Omental fat pad (tissue), 4 donors: ENCODE measurements around the gene SLC19A3. TPM values are rescaled to one million over a fixed set of nuclear protein-coding genes. Genes with fewer than 3 reads are reported as not detected.
"Not testable (repeated sequence)": the region's sequence is repeated elsewhere in the genome, so short reads cannot be mapped to it uniquely, and the experiment has no call there.

ENCODE experiments used
- ATAC-seq: fragments of 150-250 bp; one replicate; pipeline ENCODE4 v1.9.1; 2016; ENCODE audit warnings: mild to moderate bottlenecking, moderate library complexity; ENCODE audit not compliant: low FRiP score
- DNase-seq: peaks from one replicate; pipeline ENCODE4 v3.0.0-alpha.2; 2019; ENCODE audit warnings: low spot score
- CTCF ChIP-seq, 3 donors: fragments of 450-650 bp; IDR thresholded peaks; one replicate each; pipeline ENCODE4 v1.5.1; 2016 to 2017; ENCODE audit warnings: antibody characterized with exemption in 3 of 3, mild to moderate bottlenecking in 3 of 3, moderate library complexity in 2 of 3
- total RNA-seq, 4 donors: library from RNA; depleted of rRNA; stranded (reverse); fragments of >200 nt; gene quantifications; one replicate each; pipeline ENCODE4 v1.1.0, GENCODE V29; 2016

The SLC19A3 gene
- total RNA-seq, result 100 to 1,000 TPM in 3 of 4 donors, 10 to 100 TPM in 1; 44.1 to 537 (median 169) TPM

DNA sequence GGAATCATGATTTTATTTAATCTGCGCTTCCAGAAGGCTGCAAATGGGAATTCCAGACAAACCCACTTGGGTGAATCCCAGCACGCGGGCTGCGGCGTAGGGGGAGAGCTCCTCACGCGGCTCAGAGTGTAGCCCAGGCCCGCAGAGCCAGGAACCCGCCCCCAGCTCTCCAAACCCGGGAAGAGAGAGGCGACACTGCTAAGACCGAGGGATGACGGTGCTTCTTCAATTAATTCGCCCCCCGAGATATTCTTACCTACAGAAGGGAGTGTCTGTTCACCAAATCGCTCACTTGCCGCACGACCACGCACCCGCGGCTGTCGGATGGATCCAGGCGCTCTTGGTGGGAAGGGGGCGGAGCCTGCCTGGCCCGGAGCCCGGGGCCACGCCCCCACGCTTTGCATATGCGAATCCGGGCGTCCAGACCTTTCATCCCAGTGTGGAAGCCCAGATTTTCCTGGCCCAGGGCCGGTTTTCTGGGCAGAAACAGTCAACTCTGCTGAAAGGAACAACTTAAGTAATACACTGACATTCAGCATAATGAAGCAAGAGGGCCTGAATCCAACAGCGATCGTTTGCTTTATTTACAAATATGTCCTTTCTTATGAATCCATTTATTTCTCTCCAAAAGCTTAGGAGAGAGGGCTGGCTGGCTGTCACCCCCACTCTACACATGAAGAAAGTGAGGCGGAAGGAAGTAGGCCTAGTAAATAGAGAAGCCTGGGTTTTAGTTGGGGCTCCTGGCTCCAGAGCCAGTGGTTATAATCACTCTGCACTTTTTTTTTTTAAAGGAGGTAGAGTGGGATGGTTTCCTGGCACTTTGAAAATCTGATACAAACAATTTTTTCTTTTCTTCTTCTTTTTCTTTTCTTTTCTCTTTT is at the start of gene SLC19A3:
Gene SLC19A3, minus strand, starts transcription at position 342 of the 881 bp plus-strand sequence. CDS start 15,710 bp downstream, outside the sequence.
- ATAC-seq, result peak; percentile 94
- peak; percentile 91 for DNase-seq
- no peak for TF ChIP-seq CTCF (IDR thresholded peaks at IDR 0.05)

DNA sequence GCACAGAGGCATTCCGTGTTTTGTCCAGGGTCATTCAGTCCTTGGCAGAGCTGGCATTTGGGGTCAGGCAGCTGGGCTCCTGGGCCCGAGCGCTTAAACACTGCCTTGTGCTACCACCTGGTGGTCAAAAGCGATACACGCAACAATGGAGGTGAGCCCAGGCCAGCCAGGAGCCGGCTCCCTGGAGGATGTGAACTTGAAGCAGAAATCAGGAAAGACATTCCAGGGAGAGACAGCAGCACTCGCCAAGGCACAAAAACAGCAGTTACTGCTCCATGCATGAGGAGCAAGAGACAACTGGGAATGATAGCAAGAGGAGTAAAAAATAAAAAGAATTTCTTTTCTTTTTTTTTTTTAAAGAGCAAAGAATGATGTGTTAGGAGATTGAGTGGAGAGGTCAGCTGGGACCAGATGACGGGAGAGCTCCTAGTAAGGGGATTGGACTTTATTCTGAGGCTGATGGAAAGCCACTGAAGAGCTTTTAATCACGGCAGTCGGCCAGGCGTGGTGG is 48.6 kb upstream of the SLC19A3 start:
- peak in 2 of 3 donors; percentile 53 to 90 for TF ChIP-seq CTCF (IDR thresholded peaks at IDR 0.05)
- ATAC-seq (peak; percentile 96), DNase-seq (peak; percentile 67)

- TF ChIP-seq CTCF (IDR thresholded peaks at IDR 0.05), result no peak
- DNase-seq (no peak), ATAC-seq (peak; percentile 41)
Observed at GRCh38 chr2:227765788-227766372, 48.1 kb upstream of the SLC19A3 start.

- ATAC-seq (no peak), DNase-seq (no peak)
- TF ChIP-seq CTCF (IDR thresholded peaks at IDR 0.05), result no peak
Observed at GRCh38 chr2:227761740-227762476, 44.1 kb upstream of the SLC19A3 start.

- DNase-seq (no peak), ATAC-seq (peak; percentile 6)
- no peak for TF ChIP-seq CTCF (IDR thresholded peaks at IDR 0.05)
Observed at GRCh38 chr2:227759411-227760118, 41.7 kb upstream of the SLC19A3 start.

DNA sequence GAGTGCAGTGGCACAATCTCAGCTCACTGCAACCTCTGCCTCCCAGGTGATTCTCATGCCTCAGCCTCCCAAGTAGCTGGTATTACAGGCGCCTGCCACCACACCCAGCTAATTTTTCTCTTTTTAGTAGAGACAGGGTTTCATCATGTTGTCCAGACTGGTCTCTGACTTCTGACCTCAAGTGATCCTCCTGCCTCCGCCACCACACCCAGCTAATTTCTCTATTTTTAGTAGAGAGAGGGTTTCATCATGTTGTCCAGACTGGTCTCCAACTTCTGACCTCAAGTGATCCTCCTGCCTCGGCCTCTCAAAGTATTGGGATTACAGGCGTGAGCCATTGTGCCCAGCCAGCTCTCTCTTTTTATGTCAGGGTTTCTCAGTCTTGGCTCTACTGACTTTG is 38.4 kb upstream of the SLC19A3 start:
- not testable (repeated sequence) for ATAC-seq, DNase-seq
